Right renal cortex interstitium (tissue), 3 donors: ENCODE results near the gene FBXL19. TPM values are rescaled to one million over a fixed set of nuclear protein-coding genes. Genes with fewer than 3 reads are reported as not detected.
A peak's percentile ranks its signal among the peaks of the same experiment; 100 is the strongest.

ENCODE experiments used
- DNase-seq, 3 donors: peaks; one replicate each; pipeline ENCODE4 v3.0.0-alpha.2; 2013; ENCODE audit warnings: low read depth in 3 of 3, low spot score in 2 of 3
- polyA plus RNA-seq, 3 donors: library from polyadenylated mRNA; unstranded; fragments of 120-200 nt; gene quantifications; one replicate each; pipeline ENCODE4 v1.2.1, GENCODE V29; 2013; ENCODE audit not compliant: insufficient read length in 3 of 3

FBXL19 gene
- polyA plus RNA-seq, 3 donors, result 16.1 to 20.5 (median 18.0) TPM

DNA sequence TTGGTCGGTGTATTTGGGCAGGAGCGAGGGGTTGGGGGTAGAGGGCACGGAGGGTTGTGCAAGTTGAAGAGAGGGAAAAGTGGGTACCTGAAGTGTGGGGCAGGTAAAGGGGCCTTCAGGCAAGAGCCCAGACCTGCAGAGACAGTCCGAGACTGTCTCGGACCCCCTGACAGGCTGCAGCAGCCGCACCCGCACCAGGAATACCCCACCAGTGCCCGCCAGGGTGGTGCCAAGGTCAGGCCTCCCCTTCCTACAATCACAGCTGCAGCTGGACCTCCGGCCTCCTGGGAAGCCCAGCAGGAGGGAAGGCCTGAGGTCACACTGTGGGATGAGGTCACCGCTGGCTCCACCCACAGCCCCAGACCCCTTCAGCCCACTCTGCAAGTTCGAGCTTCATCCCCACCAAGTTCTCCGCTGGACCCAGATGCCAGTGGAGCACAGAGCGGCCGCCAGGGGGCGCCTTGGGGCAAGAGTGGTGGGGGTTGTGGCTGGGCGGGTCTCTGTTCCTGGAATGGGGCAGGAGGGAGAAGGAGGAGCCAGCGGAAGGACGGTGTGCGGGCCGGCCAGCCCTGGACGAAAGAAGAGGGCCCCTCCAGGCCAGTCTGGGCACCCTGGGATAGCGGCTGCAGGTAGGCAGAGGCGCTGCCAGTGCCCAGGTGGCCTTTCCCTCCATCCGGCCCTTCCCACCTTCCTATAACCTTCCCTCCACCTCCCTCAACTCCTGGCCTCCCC is 61.5 kb downstream of the FBXL19 start, which contains the start of gene HSD3B7:
HSD3B7 (plus strand) TSS at position 539 of the 732 bp plus-strand sequence. CDS start 452 bp downstream, outside the sequence.
- peak; percentile 40 to 54 (median 44) for DNase-seq

GRCh38 chr16:30985401-30986128 is 62.2 kb downstream of the FBXL19 start:
- DNase-seq, result peak in 1 of 3 donors; percentile 17

DNA sequence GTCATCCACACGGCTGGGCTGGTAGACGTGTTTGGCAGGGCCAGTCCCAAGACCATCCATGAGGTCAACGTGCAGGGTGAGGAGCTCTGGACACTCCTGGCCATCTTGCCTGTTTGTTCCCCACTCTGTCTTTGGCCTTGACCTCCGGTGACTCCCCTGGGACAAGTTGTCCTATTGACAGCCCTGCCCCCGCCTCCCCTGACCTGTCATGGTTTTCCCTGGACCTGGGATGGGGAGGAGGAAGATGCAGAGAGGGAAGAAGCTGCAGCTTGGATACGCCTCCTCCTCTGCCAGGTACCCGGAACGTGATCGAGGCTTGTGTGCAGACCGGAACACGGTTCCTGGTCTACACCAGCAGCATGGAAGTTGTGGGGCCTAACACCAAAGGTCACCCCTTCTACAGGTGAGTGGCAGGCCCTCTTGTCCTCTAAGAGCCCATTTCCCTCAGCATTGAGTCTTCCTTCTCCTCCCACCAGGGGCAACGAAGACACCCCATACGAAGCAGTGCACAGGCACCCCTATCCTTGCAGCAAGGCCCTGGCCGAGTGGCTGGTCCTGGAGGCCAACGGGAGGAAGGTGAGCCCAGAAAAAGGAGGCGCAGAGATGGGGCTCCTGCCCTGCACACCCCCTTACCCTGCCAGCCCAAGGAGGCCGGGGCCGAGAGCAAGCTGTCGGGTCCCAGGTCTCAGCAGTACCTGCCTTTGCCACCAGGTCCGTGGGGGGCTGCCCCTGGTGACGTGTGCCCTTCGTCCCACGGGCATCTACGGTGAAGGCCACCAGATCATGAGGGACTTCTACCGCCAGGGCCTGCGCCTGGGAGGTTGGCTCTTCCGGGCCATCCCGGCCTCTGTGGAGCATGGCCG is 63.0 kb downstream of the FBXL19 start:
- DNase-seq, result no peak

DNA sequence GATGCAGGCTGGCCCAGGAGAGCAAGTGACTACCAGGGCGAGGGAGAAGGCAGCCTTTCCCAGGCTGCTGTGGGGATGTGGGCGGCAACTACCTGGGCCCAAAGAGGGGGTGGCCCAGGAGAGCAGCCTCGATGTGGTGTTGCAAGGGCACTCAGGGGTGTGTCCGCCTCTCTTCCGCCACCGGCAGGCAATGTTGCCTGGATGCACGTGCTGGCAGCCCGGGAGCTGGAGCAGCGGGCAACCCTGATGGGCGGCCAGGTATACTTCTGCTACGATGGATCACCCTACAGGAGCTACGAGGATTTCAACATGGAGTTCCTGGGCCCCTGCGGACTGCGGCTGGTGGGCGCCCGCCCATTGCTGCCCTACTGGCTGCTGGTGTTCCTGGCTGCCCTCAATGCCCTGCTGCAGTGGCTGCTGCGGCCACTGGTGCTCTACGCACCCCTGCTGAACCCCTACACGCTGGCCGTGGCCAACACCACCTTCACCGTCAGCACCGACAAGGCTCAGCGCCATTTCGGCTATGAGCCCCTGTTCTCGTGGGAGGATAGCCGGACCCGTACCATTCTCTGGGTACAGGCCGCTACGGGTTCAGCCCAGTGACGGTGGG is 64.3 kb downstream of the FBXL19 start:
- DNase-seq, result no peak

DNA sequence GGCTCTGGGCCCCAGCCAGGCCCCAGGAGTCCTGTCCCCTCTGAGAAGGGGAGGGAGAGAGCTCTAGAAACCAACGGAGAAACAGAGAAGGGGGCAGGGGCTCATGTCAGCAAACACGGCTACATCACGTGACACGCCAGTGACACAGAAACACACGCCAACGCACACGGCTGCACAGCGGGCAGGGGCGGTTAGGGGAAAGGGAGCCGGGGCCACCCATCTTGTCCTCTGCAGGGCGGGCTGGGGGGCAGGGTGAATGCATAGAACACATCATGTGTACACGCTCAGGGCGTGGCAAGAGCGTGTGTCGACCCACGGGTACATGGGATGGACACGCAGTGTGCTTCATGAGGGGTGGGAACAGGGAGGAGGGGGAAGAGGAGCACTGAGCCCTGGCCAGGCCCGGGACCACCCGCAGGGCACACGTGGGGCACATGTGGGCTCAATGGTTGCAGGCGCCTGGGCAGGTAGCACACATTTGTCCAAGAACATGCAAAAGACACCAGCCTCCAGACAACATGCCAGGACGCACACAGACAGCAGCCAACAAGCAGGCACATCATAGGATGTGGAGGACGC is 66.2 kb downstream of the FBXL19 start:
- no peak for DNase-seq

DNA sequence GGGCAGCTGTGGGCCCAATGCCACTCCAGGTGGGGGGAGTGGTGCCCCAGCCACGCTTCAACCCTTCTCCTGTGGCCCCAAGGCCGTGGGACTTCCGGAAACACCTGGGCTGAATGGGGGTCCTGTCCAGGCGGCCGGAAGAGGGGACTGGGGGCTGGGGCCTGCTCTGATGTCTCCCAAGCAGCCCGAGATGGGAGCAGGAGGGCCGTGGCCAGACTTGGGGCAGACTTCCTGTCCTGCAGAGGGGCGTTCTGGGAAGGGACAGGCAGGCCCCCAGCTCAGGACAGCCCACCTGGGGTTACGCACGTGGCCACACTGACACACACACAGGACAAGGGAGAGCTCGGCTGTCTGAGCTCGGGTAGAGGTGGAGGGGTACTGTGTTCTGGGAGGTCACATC is 66.7 kb downstream of the FBXL19 start:
- DNase-seq, result no peak

DNA sequence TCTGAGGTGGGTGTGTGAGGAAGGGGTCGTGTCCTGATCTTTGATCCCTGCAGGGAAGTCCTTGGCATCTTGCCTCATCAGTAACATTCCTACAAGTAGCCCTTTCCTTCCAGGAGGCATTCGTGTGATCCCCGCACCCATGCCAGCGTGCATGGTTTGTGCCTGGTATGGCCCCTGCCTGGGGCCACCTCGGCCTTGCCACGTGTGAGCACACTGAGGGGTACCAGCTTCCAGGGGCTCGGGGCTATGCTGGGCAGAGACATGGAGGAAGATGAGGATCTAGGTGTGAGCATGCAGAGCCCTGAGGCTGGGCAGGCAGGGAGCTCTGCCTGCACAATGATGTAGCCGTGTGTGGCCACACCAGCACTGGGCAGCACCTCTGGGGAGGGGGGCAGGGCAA is 67.7 kb downstream of the FBXL19 start:
- DNase-seq, result no peak

DNA sequence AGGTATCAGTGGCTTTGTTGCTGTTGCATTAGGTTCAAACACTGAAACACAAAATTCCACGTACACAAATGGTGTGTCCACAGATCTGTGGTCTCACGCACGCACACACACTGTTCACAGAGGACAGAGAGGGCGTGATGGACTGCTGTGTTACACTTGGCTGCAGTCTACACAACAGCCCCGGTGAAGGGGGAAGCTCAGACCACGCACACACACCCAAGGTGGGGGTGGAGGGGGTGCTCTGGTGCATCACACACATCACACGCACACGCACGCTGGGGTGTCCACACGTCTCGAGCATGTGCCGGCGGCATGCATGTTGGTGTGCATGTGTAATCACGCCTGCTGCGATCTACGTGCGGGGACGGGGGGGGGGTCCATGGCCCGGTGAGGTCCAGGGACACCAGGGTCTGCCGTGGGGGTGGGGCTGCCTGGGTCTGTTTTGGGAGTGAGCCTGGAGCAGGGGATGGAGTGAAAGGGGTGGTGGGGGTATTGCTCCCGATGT is 69.0 kb downstream of the FBXL19 start:
- no peak for DNase-seq

DNA sequence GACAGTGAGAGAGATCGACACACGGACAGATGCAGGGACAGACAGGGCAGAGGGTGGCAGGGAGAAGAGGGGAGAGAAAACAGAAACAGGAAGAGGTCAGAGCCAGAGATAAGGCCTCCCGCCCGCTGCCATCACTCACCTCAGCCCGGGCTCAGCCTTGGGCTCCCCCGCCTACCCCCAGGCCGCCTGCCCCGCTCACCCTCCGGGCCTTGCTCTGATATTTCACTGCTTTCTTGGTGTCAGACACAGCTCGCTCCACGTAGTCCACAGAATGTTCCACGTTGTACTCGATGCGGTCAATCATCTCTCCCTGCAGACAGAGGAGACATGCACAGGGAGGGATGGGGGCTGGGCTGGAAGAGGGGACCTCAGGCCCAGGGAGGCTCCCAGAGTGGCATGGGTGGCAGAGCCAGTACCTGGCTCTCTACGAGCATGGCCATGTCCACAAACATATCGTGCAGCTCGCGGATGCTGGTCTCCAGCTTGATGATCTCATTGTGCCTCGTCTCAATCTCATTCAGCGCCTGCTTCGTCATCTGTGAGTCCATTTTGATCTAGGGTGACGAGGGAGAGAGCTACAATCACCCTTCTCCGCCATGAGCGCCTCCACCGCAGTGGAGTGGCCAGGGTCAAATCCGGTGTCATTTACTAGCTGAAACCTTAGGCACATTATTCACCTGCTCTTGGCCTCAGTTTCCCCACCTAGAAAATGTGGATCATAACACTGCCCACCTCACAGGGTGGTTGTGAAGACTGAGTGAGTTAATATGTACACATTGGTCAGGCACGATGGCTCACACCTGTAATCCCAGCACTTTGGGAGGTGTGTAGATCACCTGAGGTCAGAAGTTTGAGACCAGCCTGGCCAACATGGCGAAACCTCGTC is 69.8 kb downstream of the FBXL19 start:
- no peak for DNase-seq

- DNase-seq, result no peak
Observed at GRCh38 chr16:30995927-30996323, 72.6 kb downstream of the FBXL19 start.

- DNase-seq, result no peak
Observed at GRCh38 chr16:30996324-30996984, 73.1 kb downstream of the FBXL19 start.

- no peak for DNase-seq
Observed at GRCh38 chr16:30996985-30997724, 73.8 kb downstream of the FBXL19 start.

GRCh38 chr16:30997725-30998711 is 74.6 kb downstream of the FBXL19 start:
- DNase-seq, result no peak
